Activated T-helper 1 cell treated with Interleukin-2 at 50 U/mL for 16 hours (primary cell): ENCODE data around the gene CISD1.
A peak's percentile ranks its signal among the peaks of the same experiment; 100 is the strongest.
"Not testable (repeated sequence)": the region's sequence is repeated elsewhere in the genome, so short reads cannot be mapped to it uniquely, and the experiment has no call there.

Experiments
- DNase-seq: peaks from one replicate; pipeline ENCODE4 v3.0.0-alpha.2; 2020; ENCODE audit warnings: low read depth

The CISD1 gene

DNA sequence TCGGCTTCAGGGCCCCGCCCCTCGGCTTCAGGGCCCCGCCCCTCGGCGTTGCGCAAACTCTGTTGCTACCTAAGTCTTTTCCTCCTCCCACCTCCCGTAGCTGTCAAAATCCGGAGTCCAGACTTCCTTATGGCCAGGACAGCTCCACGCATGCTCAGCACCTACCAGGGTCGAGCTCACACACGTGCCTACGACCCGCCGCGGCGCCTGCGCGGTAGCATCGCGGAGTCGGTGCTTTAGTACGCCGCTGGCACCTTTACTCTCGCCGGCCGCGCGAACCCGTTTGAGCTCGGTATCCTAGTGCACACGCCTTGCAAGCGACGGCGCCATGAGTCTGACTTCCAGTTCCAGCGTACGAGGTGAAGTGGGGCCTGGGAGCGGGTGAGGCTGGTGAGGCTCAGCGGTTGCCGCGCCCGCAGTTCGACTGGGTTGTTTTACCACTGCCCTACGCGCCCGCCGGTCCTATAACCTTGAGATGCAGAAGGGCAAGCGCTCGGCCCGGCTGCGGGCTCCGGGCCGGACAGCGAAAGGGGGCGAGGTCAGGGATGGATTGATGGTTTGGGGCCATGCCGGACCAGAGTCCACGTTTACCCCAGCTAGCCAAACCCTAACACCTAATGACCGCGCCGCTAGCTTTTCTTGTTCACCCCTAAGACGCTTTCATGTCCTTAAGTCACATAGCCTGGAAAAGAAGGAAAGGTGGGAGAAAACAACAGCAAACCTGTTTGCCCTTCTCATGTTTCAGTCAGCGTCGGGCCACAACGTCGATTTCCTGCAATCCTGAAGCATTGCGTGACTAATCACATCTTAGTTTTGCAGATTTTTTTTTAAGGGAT is at the start of gene CISD1:
CISD1 (plus strand) TSS at position 217 of the 836 bp plus-strand sequence; CDS start at position 329, 112 bp downstream.
- peak; percentile 86 for DNase-seq

DNA sequence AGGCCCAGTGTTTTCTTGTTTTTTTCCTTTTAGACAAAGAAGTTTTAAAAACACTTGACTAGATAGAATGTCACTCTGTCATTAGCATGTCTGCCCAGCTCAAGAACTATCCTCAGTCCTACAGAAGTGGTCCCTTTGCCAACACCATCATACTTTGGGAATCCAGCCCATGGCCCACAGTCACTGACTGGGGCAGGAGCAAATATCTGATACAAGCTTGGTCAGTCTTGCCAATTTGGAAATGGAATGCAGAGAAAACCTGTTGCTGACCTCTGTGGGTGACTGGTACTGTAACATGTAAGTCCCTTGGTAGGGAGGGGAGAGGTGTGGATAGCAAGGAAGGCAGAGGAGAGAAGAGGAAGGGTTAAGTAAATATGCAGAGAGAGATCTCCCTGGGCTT is 49.1 kb upstream of the CISD1 start:
- no peak for DNase-seq

DNA sequence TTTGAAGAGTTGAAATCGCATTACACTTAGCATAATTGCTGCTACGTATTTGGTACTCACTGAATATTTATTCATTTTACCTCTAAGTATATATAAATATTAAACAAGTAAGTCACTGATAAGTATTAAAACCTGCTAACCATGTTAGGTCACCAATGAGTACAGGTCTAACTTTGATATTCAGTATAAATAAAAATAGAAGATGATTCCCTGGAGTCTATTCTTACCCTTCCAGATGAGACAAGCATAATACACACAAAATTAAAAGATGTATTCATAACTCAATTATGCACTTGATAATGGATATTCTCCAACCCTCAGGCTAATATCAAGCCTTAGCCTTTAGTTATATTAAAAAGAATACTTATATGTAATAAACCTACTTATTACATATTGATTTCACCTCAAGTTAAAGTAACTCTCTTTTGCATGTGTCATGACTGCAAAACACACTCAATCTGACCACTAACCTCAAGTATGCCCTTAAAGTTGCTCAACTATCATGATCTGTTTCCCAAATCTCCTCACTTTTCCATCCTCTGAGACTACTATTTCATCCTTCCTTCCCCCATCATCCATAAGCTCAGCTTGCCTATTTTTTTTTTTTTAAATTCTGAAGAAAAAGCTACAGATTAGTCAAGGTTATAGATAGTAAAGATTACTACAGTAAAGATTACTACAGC is 48.1 kb upstream of the CISD1 start:
- DNase-seq = no peak

DNA sequence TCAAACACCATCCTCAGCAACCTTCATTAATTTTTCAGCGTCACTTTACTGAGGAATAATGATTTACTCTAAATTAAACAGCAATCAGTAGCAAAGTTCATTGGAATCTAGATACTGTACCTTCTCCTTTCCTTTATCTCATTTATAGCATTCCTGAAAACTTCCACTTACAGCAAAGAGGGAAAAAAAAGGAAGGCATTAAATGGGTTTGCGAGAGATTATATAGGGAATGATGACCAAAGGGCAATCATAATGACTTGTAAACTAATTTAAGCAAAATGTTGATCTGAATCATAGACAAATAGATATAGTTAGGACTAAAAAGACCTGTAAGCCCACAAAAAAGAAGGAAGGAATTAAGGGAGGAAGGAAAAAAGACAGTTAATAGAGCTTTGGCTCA is 43.3 kb upstream of the CISD1 start:
- no peak for DNase-seq

DNA sequence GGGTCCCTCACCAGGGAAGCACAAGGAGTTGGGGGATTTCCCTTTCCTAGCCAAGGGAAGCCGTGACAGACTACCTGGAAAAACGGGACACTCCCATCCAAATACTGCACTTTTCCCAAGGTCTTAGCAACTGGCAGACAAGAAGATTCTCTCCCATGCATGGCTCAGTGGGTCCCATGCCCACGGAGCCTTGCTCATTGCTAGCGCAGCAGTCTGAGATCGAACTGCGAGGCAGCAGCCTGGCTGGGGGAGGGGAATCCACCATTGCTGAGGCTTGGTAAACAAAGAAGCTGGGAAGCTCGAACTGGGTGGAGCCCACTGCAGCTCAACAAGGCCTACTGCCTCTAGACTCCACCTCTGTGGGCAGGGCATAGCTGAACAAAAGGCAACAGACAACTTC is 39.1 kb upstream of the CISD1 start:
- DNase-seq = not testable (repeated sequence)

DNA sequence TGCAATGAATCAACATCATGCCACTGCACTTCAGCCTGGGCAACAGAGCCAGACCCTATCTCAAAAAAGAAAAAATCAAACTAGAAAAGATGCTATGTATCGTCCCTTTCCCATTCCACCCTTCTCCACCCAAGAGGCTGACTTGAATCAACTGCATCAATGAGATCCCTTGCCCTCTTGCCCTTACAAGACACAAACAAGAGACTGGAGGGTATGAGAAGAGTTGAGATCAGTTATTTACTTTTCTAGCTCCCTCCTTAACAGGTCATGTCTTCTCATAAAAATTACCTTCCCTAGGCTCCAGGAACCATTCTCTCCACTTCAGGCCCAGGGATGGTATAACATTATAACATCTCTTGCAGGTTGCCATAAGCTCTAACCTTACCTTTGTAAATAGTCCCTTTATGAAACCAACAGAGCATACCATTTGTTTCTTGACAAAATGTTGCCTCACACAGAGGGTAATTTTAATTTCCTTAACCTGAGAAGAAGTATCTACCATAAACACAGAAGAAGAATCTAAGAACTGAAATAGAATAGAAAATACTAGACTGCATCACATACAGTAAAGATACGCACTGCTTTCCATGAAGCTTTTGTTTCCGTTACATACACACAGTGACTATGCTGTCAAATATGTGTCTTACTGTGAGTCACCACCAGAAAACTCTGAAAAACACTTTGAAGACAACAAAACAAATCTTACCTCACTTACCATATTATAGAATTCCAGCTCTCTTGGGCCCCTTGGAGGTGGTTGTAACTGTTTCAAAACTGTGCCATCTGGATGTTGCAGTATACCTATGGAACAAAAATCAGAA is 31.7 kb upstream of the CISD1 start:
- no peak for DNase-seq

DNA sequence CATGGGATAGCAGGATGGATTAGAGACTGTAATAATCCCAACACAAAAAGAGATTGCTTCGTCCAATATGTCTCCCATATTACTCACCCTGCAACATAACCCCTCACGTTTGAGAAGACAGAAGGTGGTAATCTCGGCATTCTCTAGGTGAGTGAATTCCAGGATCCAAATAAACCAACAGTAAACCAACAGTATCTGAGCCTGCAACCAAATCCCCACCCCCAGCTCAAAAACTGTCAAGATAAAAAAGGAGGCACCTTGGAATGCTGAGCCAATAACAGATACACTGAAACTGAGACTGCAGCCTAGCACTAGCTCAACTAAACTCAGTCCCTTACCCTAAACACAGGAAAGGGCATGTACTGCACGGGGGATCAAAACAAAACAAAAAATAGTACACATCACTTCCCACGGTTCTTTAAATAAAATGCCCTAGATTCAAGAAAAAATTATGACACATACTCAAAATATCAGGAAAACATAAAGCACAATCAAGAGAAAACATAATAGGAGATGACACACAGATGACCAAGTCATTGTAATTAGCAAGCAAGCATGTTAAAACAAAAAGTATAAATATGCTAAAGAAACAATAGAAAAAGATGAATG is 29.3 kb upstream of the CISD1 start:
- DNase-seq = no peak

DNA sequence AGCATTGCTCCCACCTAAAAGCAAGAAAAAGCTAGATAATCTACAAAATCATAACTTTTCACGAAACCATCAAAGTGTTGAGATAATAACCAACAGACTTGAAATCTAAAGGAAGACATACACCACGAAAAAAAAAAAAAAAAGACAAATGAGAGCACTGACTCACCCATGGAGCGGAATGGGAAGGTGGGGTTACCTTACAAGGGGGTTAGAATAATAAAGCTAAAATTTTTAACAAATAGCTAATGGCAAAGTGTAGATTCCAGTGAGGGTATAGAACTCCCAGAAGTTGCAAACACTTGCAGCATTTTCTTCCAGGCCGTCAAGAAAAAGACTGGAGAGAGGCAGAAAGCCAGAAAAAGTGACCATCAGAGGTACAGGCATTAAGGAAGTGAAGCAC is 28.4 kb upstream of the CISD1 start:
- DNase-seq = no peak

DNA sequence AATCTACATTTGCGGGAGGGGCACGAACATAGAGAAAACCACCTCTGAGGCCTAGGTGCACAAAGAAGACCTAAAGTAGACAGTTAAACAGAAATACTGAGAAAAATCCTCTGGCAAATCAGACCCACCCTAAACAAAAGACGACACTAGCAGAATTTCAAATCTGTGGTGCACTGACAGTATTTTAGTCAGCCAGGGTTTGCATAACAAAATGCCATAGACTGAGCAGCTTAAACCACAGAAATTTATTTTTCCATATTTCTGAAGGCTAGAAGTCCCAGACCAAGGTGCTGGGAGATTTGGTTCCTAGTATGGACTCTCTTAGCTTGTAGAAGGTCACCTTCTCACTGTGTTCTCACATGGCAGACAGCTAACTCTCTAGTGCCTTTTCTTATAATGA is 27.6 kb upstream of the CISD1 start:
- no peak for DNase-seq

DNA sequence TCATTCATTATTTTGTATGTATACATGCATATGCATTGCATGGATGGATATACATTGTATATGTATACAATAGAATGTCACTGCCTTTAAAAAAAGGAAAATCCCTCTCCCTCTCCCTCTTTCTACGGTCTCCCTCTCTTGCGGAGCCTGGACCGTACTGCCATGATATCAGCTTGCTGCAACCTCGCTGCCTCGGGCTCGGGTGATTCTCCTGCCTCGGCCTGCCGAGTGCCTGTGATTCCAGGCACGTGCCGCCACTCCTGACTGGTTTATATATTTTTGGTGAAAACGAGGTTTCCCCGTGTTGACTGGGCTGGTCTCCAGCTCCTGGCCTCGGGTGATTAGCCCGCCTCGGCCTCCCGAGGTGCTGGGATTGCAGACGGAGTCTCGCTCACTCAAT is 25.7 kb upstream of the CISD1 start:
- no peak for DNase-seq

DNA sequence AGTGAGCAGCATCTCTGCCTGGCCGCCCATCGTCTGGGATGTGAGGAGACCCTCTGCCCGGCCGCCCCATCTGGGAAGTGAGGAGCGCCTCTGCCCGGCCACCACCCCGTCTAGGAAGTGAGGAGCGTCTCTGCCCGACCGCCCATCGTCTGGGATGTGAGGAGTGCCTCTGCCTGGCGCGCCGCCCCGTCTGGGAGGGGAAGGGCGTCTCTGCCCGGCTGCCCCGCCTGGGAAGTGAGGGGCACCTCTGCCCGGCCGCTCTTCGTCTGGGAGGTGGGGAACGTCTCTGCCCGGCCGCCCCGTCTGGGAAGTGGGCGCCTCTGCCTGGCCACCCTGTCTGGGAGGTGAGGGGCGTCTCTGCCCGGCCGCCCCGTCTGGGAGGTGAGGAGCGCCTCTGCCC is 25.2 kb upstream of the CISD1 start:
- not testable (repeated sequence) for DNase-seq

DNA sequence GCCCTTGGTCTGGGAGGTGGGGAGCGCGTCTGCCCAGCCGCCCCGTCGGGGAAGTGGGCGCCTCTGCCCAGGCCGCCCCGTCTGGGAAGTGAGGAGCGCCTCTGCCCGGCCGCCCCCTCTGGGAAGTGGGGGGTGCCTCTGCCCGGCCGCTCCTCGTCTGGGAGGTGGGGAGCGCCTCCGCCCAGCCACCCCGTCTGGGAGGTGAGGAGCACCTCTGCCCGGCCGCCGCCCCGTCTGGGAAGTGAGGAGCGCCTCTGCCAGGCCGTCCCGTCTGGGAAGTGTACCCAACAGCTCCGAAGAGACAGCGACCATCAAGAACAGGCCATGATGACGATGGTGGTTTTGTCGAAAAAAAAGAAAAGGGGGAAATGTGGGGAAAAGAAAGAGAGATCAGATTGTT is 24.7 kb upstream of the CISD1 start:
- not testable (repeated sequence) for DNase-seq

DNA sequence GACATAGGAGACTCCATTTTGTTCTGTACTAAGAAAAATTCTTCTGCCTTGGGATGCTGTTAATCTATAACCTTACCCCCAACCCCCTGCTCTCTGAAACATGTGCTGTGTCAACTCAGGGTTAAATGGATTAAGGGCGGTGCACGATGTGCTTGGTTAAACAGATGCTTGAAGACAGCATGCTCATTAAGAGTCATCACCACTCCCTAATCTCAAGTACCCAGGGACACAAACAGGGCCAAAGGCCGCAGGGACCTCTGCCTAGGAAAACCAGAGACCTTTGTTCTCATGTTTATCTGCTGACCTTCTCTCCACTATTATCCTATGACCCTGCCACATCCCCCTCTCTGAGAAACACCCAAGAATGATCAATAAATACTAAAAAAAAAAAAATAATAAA is 24.3 kb upstream of the CISD1 start:
- DNase-seq = not testable (repeated sequence)

DNA sequence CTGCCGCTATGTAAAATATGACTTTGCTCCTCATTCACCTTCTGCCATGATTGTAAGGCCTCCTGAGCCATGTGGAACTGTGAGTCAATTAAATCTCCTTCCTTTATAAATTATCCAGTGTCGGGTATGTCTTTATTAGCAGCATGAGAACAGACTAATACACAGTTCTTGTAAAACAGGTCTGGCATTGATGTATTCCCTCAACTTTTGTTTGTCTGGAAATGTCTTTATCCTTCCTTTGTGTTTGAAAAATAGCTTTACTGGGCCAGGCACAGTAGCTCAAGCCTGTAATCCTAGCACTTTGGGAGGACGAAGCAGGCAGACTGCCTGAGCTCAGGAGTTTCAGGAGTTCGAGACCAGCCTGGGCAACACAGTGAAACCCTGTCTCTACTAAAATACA is 15.8 kb upstream of the CISD1 start:
- no peak for DNase-seq

DNA sequence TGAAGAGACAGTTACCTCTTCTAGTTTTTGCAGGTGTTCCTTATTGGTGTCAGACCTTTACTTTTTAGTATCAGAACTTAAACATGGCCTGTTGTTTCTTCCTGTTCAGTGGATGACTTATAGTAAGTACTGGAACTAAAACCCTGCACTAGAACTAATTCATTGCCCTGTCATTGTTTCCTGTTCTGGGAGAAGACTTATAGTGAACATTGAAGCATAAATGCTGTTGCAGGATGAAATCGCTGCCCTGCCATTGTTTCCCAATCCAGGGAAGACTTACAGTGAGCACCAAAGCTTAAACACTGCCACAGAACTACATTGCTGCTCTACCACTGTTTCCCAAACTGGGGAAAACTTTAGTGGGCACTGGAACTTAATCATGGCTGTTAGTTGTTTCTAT is 14.3 kb upstream of the CISD1 start:
- DNase-seq = no peak

DNA sequence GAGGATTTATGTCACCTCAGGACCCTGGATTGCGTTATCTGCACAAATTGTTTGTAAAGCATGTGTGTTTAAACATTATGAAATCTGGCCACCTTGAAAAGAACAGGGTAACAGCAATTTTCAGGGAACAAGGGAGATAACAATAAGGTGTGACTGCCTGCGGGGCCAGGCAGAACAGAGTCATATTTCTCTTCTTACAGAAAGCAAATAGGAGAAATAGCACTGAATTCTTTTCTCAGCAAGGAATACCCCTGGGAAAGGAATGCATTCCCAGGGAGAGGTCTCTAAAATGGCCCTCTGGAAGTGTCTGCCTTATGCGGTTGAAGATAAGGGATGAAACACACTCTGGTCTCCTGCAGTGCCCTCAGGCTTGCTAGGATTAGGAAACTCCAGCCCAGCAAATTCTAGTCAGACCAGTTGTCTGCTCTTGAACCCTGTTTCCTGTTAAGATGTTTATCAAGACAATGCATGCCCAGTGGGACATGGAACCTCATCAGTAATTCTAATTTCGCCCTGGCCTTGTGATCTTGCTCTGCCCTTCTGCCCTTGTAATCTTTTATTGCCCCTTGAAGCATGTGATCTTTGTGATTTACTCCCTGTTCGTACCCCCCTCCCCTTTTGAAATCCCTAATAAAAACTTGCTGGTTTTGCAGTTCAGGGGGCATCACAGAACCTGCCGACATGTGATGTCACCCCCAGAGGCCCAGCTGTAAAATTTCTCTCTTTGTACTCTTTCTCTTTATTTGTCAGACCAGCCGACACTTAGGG is 12.8 kb upstream of the CISD1 start:
- not testable (repeated sequence) for DNase-seq

DNA sequence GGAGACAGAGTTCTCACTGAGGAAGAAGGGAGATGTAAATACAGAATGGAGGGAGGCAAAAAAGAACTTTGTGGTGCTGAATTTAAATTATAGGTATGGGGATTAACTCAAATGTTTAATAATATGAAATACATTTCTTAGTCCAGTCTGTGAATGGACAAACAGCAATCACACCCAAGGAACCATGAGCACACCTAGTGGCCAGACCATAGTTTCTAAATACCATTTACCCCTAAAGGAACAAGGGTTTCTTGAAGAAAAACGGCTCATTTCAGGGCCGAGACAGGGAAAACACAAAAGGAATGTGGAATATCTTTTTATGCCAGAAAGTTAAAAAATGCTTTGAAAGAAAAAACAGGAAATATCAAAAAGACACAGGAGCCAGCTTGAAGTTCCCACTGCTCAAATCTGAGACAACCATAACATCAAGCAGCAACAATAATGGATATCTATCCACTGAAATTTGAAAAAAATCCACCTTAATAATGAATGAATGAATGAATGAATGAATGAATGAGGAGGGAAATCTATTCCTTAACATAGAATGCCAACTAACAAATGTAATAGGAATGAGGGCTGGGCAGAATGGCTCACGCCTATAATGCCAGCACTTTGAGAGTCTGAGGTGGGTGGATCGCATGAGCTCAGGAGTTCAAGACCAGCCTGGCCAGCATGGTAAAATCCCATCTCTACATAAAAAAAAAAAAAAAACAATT is 9.8 kb upstream of the CISD1 start:
- no peak for DNase-seq

DNA sequence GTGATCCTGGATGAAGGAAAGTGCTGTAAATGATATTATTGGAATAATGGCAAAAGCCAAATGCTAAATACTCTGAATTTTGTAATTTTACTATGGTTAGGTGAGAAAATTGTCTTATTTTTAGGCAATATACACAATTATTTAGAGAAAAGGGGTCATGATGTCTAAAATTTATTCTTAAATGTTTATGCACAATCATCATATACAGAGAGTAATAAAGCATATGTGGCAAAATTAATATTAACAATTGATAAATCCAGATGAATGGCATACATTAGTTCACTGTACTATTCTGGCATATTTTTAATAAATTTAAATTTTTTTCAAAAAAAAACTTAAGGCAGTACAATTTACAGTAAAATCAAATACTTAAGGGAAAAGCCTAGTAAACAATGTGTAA is 8.6 kb upstream of the CISD1 start:
- no peak for DNase-seq

DNA sequence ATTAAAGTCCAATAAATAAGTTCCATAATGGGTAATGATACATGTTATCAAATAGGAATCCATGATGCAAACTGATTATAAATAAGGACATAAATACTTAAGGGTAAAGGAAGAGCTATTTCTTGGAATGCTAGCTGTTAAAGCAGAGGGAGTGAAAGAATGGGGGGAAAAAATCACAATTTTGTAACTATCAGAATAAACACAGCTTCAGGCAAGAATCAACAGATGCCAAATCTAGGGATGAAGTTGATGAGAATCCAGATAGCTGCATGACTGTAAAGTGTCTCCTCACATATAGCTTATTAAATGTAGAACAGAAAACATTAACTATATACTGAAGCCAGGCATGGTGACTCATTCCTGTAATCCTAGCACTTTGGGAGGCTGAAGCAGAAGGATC is 6.2 kb upstream of the CISD1 start:
- DNase-seq = no peak

DNA sequence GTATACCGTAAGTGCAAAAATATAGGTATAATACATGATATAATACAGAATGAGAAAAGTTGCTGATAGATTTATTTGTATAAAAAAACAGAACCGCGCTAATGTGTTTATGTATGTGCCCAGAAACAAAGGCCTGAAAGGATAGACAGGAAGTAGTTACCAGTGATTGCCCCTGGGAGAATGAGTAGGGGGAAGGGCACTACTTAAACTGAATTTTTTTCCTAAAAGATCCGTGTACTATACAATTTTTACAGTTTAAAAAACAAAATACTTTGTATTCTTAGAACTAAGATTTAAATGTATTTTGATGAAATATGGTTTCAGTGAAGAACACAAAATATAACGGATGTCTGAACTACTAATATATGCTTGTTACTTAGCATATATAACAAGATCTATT is 4.2 kb upstream of the CISD1 start:
- no peak for DNase-seq

DNA sequence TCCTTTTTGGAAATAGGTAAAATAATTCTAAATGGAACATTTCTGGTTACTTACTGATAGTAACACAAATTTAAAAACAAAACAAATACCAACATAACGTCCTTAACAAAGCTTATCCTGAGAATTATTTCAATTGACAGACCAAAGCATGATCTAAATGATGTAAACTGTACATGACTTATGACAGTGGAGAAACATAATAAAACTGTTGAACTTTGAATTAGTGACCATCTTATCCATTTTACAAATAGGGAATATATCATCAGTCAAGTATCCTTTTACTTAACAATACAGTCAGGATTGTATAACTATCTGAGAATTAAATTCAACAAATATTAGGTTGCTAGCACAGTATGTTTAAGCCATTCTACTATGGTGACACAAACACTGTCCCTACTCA is 3.7 kb upstream of the CISD1 start:
- no peak for DNase-seq
